Glomerular endothelial cell (primary cell): ENCODE data around the gene PRSS21. TPM values are rescaled to one million over a fixed set of nuclear protein-coding genes. Genes with fewer than 3 reads are reported as not detected.

ENCODE experiments used
- DNase-seq: peaks from one replicate; pipeline ENCODE4 v3.0.0-alpha.2; 2011; ENCODE audit warnings: low read depth, low spot score; ENCODE audit errors: extremely low read depth
- total RNA-seq: library from RNA; depleted of rRNA; stranded (reverse); fragments of >200 nt; gene quantifications from 2 replicates; pipeline ENCODE4 v1.2.3, GENCODE V29; 2015

PRSS21 gene
- total RNA-seq, 1 donor from 2014 or later = not detected

GRCh38 chr16:2859686-2860265, 42.7 kb downstream of the PRSS21 start:
- DNase-seq = no peak

GRCh38 chr16:2860826-2861567, 44.0 kb downstream of the PRSS21 start:
- no peak for DNase-seq

GRCh38 chr16:2865651-2866050, 48.6 kb downstream of the PRSS21 start:
- no peak for DNase-seq

- DNase-seq = no peak
Observed at GRCh38 chr16:2866431-2866830, 49.4 kb downstream of the PRSS21 start.

- no peak for DNase-seq
Observed at GRCh38 chr16:2867661-2867986, 50.6 kb downstream of the PRSS21 start.

- DNase-seq = peak; percentile 66
Observed at GRCh38 chr16:2867987-2868789, 51.2 kb downstream of the PRSS21 start.

Other genes with a start within 250 kb of the PRSS21 start
- gene KCTD5, start 134.7 kb upstream of the PRSS21 start, total RNA-seq = 40.2 and 66.9 TPM in 2 replicates
- 0.05 and 1.1 TPM in 2 replicates for gene PRSS27, start 97.0 kb upstream of the PRSS21 start, total RNA-seq
- 117 and 239 TPM in 2 replicates for gene SRRM2, start 64.6 kb upstream of the PRSS21 start, total RNA-seq
- gene ELOB, start 40.0 kb upstream of the PRSS21 start, total RNA-seq = 231 and 338 TPM in 2 replicates
- not detected in 2 replicates for gene PRSS33, start 29.7 kb upstream of the PRSS21 start, total RNA-seq
- gene PRSS41, start 18.8 kb upstream of the PRSS21 start, total RNA-seq = not detected in 2 replicates
- gene ZG16B, start 13.1 kb downstream of the PRSS21 start, total RNA-seq = 0.99 TPM in 1 of 2 replicates, not detected in the other
- gene PRSS22, start 40.9 kb downstream of the PRSS21 start, total RNA-seq = 0.44 TPM in 1 of 2 replicates, not detected in the other
- gene FLYWCH2, start 66.0 kb downstream of the PRSS21 start, total RNA-seq = 81.6 and 96.0 TPM in 2 replicates
- 49.2 and 56.5 TPM in 2 replicates for gene FLYWCH1, start 94.7 kb downstream of the PRSS21 start, total RNA-seq
- 0.15 TPM in 1 of 2 replicates, not detected in the other for gene KREMEN2, start 147.0 kb downstream of the PRSS21 start, total RNA-seq
- 10.7 and 14.9 TPM in 2 replicates for gene PAQR4, start 152.1 kb downstream of the PRSS21 start, total RNA-seq
- gene PKMYT1, start 163.2 kb downstream of the PRSS21 start, total RNA-seq = 9.0 and 12.9 TPM in 2 replicates
- not detected in 2 replicates for gene CLDN9, start 195.7 kb downstream of the PRSS21 start, total RNA-seq
- gene CLDN6, start 200.9 kb downstream of the PRSS21 start, total RNA-seq = 0.12 and 12.9 TPM in 2 replicates
- 202 and 204 TPM in 2 replicates for gene TNFRSF12A, start 203.1 kb downstream of the PRSS21 start, total RNA-seq
- gene HCFC1R1, start 206.7 kb downstream of the PRSS21 start, total RNA-seq = 24.7 and 32.6 TPM in 2 replicates
- gene THOC6, start 206.8 kb downstream of the PRSS21 start, total RNA-seq = 20.7 and 28.9 TPM in 2 replicates
- gene BICDL2, start 219.7 kb downstream of the PRSS21 start, total RNA-seq = not detected in 2 replicates
- gene MMP25, start 229.3 kb downstream of the PRSS21 start, total RNA-seq = 0.05 and 0.35 TPM in 2 replicates
- gene IL32, start 248.4 kb downstream of the PRSS21 start, total RNA-seq = 960 and 1,559 TPM in 2 replicates